ENCODE data around the gene PPP3CA. TPM values are rescaled to one million over a fixed set of nuclear protein-coding genes. Genes with fewer than 3 reads are reported as not detected.
"Not testable (repeated sequence)": the region's sequence is repeated elsewhere in the genome, so short reads cannot be mapped to it uniquely, and the experiment has no call there.

Gene PPP3CA
- polyA plus RNA-seq, 3 donors, result 36.0 to 48.4 (median 47.3) TPM

- no peak for DNase-seq (ENCODE audit: extremely low read depth in 1 of 11, low read depth in 9 of 11, low spot score in 4 of 11)
These were observed 211.8 kb downstream of the PPP3CA start for GRCh38 chr4:101135371-101136010.

GRCh38 chr4:101131058-101131457 lies 216.3 kb downstream of the PPP3CA start:
- DNase-seq (ENCODE audit: extremely low read depth in 1 of 11, low read depth in 9 of 11, low spot score in 4 of 11), result not testable (repeated sequence)

GRCh38 chr4:101128898-101129297 lies 218.4 kb downstream of the PPP3CA start:
- not testable (repeated sequence) for DNase-seq (ENCODE audit: extremely low read depth in 1 of 11, low read depth in 9 of 11, low spot score in 4 of 11)

- no peak for DNase-seq (ENCODE audit: extremely low read depth in 1 of 11, low read depth in 9 of 11, low spot score in 4 of 11)
These were observed 218.9 kb downstream of the PPP3CA start for GRCh38 chr4:101128473-101128872.

GRCh38 chr4:101127176-101127790 lies 220.0 kb downstream of the PPP3CA start:
- DNase-seq (ENCODE audit: extremely low read depth in 1 of 11, low read depth in 9 of 11, low spot score in 4 of 11), result no peak

GRCh38 chr4:101126059-101126458 lies 221.3 kb downstream of the PPP3CA start:
- DNase-seq (ENCODE audit: extremely low read depth in 1 of 11, low read depth in 9 of 11, low spot score in 4 of 11), result no peak

GRCh38 chr4:101125045-101125942 lies 222.0 kb downstream of the PPP3CA start:
- DNase-seq (ENCODE audit: extremely low read depth in 1 of 11, low read depth in 9 of 11, low spot score in 4 of 11), result no peak

- no peak for DNase-seq (ENCODE audit: extremely low read depth in 1 of 11, low read depth in 9 of 11, low spot score in 4 of 11)
These were observed 224.1 kb downstream of the PPP3CA start for GRCh38 chr4:101123231-101123630.

- DNase-seq (ENCODE audit: extremely low read depth in 1 of 11, low read depth in 9 of 11, low spot score in 4 of 11), result no peak
These were observed 225.3 kb downstream of the PPP3CA start for GRCh38 chr4:101122019-101122418.

- no peak for DNase-seq (ENCODE audit: extremely low read depth in 1 of 11, low read depth in 9 of 11, low spot score in 4 of 11)
These were observed 228.2 kb downstream of the PPP3CA start for GRCh38 chr4:101119141-101119540.

GRCh38 chr4:101118617-101119016 lies 228.7 kb downstream of the PPP3CA start:
- DNase-seq (ENCODE audit: extremely low read depth in 1 of 11, low read depth in 9 of 11, low spot score in 4 of 11), result no peak

GRCh38 chr4:101115887-101116286 lies 231.4 kb downstream of the PPP3CA start:
- no peak for DNase-seq (ENCODE audit: extremely low read depth in 1 of 11, low read depth in 9 of 11, low spot score in 4 of 11)

- DNase-seq (ENCODE audit: extremely low read depth in 1 of 11, low read depth in 9 of 11, low spot score in 4 of 11), result no peak
These were observed 232.4 kb downstream of the PPP3CA start for GRCh38 chr4:101114936-101115372.

- no peak for DNase-seq (ENCODE audit: extremely low read depth in 1 of 11, low read depth in 9 of 11, low spot score in 4 of 11)
These were observed 242.8 kb downstream of the PPP3CA start for GRCh38 chr4:101104312-101105052.

GRCh38 chr4:101103381-101104142 lies 243.8 kb downstream of the PPP3CA start:
- peak in 2 of 11 donors; percentile 3 to 19 for DNase-seq (ENCODE audit: extremely low read depth in 1 of 11, low read depth in 9 of 11, low spot score in 4 of 11)

- no peak for DNase-seq (ENCODE audit: extremely low read depth in 1 of 11, low read depth in 9 of 11, low spot score in 4 of 11)
These were observed 245.1 kb downstream of the PPP3CA start for GRCh38 chr4:101102114-101102742.

GRCh38 chr4:101101072-101101471 lies 246.3 kb downstream of the PPP3CA start:
- DNase-seq (ENCODE audit: extremely low read depth in 1 of 11, low read depth in 9 of 11, low spot score in 4 of 11), result no peak
